ENCODE data around the gene PTPRG. TPM values are rescaled to one million over a fixed set of nuclear protein-coding genes. Genes with fewer than 3 reads are reported as not detected.

Gene PTPRG
- total RNA-seq, 1 donor from 2014 or later = 25.2 TPM

DNA sequence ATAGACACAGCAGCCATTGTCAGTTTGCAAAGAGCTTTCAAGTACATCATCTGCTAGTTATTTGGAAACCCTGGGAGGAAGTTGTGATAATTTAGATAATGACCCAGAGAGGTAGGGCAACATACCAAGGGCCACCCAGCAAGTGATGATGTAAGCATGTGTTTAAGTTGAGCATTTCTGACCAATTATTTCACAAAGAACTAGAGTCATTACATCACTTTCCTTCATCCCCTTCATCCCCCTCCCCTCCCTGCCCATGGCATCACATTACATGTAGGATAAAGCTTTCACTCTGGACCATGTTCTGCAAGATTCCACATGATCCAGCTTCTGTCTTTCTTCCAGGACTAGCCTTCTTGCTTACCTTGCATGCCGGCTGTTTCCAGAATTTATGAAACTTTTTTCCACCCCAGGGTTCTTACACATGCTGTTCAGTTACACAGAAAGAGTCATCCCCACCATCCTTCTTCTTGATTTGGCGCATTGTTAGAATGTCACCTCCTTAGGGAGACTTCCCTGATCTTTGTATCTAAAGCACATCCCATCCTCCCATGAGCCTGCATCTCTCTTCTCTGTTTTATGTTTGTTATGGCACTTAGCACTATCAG, 71.3 kb downstream of the PTPRG start:
- TF ChIP-seq, protein P1, sequence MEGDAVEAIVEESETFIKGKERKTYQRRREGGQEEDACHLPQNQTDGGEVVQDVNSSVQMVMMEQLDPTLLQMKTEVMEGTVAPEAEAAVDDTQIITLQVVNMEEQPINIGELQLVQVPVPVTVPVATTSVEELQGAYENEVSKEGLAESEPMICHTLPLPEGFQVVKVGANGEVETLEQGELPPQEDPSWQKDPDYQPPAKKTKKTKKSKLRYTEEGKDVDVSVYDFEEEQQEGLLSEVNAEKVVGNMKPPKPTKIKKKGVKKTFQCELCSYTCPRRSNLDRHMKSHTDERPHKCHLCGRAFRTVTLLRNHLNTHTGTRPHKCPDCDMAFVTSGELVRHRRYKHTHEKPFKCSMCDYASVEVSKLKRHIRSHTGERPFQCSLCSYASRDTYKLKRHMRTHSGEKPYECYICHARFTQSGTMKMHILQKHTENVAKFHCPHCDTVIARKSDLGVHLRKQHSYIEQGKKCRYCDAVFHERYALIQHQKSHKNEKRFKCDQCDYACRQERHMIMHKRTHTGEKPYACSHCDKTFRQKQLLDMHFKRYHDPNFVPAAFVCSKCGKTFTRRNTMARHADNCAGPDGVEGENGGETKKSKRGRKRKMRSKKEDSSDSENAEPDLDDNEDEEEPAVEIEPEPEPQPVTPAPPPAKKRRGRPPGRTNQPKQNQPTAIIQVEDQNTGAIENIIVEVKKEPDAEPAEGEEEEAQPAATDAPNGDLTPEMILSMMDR (IDR thresholded peaks at IDR 0.05; ENCODE audit: insufficient read depth, low read length, poor library complexity, severe bottlenecking) = no peak
- Histone ChIP-seq H3K36me3 (ENCODE audit: control insufficient read depth, insufficient read depth, low read length) (no peaks in the 10 kb centered on the region), H3K27me3 (ENCODE audit: control insufficient read depth, insufficient read depth, low read length) (no peaks in the 10 kb centered on the region), H3K4me3 (ENCODE audit: low read depth, low read length) (no peak overlapping the region)
- no peak for DNase-seq (ENCODE audit: low read depth)

DNA sequence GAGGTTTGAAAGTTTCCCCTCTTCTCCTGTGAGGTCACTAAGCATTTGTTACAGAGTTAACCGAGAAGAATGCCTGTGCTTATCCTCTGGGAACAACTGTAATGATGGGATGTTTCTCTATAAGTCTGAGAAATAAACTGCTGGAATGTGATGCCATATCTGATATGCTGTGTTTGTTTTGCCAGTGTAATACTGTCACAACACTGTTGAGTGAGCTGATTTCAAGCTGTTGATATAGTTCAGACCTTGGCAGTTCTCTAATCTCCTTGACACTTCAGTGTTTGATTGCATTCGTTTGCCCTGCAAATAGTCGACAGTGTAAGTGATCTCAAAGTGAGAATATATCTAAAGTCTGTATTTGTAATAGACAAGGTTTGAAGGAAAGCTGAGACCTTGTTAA, 73.3 kb downstream of the PTPRG start:
- TF ChIP-seq, protein P1 (IDR thresholded peaks at IDR 0.05; ENCODE audit: insufficient read depth, low read length, poor library complexity, severe bottlenecking) = no peak
- no peak for DNase-seq (ENCODE audit: low read depth)
- H3K27me3 ChIP-seq (ENCODE audit: control insufficient read depth, insufficient read depth, low read length) = no peaks in the 10 kb centered on the region
- H3K36me3 ChIP-seq (ENCODE audit: control insufficient read depth, insufficient read depth, low read length) = no peaks in the 10 kb centered on the region
- no peak overlapping the region for H3K4me3 ChIP-seq (ENCODE audit: low read depth, low read length)

DNA sequence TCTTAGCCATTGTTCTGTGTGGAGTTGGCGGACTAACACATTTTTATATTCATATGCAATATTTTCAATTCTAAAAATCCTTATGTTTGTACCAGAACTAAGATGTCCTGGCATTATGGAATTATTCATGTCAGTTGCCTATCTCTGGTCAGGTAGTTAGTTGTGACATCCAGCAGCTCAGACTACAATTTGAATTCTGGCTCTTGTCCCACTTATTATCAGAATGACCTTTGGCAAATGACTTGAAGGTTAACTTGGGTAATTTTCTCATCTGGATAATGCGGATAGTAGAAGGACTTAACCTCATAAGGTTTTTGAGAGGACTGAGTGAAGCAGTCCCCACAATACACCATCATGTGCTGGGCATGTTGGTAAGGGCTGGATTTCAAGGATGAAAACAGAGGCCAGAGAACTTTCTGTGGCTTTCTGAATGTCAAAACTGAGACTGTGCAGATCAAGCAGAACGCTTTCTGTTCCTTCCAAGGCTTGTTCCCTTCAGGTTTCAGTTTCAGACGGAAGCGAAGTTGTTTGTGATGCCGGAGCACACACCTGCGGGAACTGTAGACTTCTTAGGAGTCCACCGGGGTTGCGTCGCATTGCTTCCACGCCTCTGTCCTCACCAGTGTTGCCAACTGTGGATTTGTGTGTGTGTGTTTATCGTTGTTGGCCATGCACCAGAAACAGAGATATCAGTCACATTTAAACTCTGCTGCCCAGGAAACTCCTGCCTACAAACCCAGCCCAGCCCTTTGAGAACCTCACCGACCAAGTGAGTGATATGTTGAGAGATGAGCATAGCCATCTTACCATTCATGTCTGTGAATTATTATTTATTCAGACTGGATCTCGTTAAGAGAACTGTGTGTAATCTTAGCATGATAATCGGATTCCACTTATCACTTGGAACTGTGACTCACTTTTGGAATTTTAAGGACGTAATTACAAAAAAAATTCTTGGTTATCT, 76.0 kb downstream of the PTPRG start:
- Histone ChIP-seq H3K27me3 (ENCODE audit: control insufficient read depth, insufficient read depth, low read length) (no peaks in the 10 kb centered on the region), H3K4me3 (ENCODE audit: low read depth, low read length) (no peak overlapping the region), H3K36me3 (ENCODE audit: control insufficient read depth, insufficient read depth, low read length) (no peaks in the 10 kb centered on the region)
- TF ChIP-seq, protein P1 (IDR thresholded peaks at IDR 0.05; ENCODE audit: insufficient read depth, low read length, poor library complexity, severe bottlenecking) = no peak
- DNase-seq (ENCODE audit: low read depth) = no peak

DNA sequence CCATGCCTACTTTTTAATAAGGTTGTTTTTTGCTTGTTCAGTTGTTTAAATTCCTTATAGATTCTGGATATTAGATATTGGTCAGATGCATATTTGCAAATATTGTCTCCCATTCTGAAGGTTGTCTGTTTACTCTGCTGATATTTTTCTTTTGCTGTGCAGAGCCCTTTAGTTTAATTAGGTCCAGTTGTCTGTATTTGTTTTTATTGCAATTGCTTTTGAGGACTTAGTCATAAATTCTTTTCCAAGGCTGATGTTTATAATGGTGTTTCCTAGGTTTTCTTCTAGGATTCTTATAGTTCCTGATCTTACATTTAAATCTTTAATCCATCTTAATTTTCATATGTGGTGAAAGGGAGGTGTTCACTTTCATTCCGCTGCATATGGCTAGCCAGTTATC, 77.4 kb downstream of the PTPRG start:
- DNase-seq (ENCODE audit: low read depth) = no peak
- Histone ChIP-seq H3K27me3 (ENCODE audit: control insufficient read depth, insufficient read depth, low read length) (no peaks in the 10 kb centered on the region), H3K4me3 (ENCODE audit: low read depth, low read length) (no peak overlapping the region), H3K36me3 (ENCODE audit: control insufficient read depth, insufficient read depth, low read length) (no peaks in the 10 kb centered on the region)
- TF ChIP-seq, protein P1 (IDR thresholded peaks at IDR 0.05; ENCODE audit: insufficient read depth, low read length, poor library complexity, severe bottlenecking) = no peak

DNA sequence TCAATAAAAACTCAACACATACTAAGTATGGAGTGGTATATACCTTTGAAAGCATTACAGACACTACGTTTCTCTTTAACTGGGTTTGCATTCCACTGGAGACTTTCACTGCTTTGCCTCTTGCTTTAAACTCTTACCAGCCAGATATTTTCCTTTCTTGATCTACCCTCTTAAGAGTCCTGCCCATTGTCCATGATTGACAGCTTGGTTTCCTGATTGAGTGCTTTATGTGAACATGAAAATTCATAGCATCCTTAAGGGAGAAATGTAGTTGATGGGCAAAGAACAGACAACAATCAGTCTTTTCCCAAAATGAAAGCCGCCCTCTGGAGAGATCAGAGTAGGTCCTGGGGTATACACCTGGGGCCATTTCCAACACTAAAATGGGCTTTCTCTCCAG, 78.6 kb downstream of the PTPRG start:
- Histone ChIP-seq H3K36me3 (ENCODE audit: control insufficient read depth, insufficient read depth, low read length) (no peaks in the 10 kb centered on the region), H3K4me3 (ENCODE audit: low read depth, low read length) (no peak overlapping the region), H3K27me3 (ENCODE audit: control insufficient read depth, insufficient read depth, low read length) (no peaks in the 10 kb centered on the region)
- no peak for DNase-seq (ENCODE audit: low read depth)
- TF ChIP-seq, protein P1 (IDR thresholded peaks at IDR 0.05; ENCODE audit: insufficient read depth, low read length, poor library complexity, severe bottlenecking) = no peak
